GM04503 (cell line): ENCODE results near the gene FYTTD1.

ENCODE experiments used
- DNase-seq: peaks from one replicate; pipeline ENCODE4 v3.0.0-alpha.2; 2012; ENCODE audit warnings: low read depth

FYTTD1 gene

DNA sequence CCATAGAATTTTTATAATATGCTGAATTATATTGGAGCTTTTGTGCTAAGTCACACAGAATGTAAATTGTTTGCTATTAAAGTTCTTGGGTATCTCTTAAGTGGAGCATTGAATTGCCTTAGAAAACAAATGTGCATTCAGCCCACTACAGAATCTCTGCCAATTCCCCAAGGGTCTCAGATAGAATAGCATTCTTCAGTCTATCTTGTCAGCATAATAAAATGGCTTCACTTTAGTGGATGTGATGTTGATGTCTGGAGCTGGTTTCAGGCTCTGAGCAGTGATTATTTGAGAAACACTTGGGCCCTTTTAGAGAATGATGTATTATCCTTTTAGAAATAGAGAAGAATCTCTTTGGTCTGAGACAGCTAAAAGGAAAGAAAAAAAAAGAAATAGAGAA lies 86.6 kb downstream of the FYTTD1 start:
- no peak for DNase-seq
